ENCODE data around the gene PDIK1L.

The PDIK1L gene

DNA sequence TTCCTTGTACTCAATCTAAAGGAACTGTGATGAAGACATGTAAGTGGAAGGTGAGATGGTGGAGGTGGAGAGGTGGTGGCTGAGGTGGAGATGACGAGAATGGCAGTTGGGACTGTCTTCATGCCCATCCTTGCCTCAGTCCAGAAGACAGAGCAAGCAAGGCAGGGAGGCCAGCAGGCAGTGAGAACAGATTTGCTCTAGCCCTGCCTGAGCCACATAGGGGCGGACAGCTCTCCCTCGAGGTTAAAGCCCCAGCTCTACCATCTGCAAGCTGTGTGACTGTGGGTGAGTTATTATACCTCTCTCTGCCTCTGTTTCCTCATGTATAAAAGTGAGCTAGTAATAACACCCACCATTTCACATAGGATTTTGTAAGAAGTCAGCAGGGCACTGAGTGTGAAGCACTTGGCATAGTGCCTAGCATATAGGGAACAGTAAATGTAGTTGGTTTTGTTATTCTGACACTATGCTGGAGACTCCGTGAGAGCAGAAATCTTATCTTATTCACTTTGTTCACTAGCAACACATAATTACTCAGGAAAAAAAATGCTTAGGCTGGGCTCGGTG, 42.4 kb downstream of the PDIK1L start:
- DNase-seq (ENCODE audit: low read depth, low spot score) = no peak

DNA sequence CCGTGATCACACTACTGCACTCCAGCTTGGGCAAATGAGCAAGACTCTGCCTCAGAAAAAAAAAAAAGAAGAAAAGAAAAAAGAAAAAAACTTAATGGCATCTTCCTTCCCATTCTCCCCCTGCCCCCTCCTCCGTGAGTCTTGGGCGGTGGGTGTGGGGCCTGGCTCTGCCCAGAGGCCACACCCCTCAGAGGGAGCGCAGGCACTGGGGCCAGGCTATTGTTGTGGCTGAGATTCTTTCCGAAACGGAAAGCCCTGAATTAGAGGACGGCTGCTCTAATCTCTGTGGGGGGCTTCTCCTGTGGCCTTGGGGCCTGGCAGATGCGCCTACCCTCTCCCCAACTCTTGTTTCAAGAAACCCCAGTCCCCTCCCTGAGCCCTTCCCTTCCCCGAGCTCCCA, 43.1 kb downstream of the PDIK1L start:
- DNase-seq (ENCODE audit: low read depth, low spot score) = no peak

DNA sequence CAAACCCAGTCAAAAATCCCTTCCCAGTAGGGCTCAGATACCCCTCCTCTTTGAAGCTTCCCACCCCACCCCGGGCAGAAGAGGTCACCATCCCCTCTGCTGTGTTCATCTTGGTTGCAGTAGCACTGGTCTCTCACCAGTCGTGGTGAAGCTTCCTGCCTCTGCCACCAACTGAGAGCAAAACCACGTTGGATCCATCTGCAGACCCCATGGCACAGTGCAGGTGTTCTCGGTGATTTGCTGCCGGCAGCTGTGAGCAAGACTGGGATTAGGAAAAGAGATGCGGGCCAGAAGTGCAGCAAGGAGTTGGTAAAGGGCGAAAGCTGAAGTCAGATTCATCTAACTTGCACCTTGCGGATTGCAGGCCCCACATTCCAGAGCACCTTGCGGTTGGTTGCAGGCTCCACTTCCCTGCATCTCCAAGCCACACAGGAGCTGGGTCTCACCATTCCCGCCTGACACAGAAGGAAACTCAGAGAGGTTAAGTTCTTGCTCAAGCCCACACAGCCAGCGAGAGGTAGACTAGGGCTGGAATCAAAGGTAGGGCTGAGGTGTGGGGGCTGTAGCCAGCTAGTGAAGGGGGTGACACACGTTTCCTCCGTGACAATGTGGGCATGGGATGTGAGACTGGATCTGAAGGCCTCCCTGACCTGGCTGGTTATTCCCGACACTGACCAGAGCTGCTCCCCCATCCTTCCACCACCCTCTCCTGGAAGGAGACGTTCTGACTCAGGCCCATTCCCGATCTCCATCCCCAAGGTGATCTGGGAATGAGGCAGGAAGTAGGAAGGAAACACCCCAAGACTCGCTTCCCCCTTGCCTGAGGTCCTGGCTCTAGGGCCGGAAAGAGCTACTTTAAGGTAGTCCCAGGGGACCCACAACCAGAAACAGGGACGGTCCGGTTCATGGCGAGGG, 44.0 kb downstream of the PDIK1L start:
- DNase-seq (ENCODE audit: low read depth, low spot score) = no peak

DNA sequence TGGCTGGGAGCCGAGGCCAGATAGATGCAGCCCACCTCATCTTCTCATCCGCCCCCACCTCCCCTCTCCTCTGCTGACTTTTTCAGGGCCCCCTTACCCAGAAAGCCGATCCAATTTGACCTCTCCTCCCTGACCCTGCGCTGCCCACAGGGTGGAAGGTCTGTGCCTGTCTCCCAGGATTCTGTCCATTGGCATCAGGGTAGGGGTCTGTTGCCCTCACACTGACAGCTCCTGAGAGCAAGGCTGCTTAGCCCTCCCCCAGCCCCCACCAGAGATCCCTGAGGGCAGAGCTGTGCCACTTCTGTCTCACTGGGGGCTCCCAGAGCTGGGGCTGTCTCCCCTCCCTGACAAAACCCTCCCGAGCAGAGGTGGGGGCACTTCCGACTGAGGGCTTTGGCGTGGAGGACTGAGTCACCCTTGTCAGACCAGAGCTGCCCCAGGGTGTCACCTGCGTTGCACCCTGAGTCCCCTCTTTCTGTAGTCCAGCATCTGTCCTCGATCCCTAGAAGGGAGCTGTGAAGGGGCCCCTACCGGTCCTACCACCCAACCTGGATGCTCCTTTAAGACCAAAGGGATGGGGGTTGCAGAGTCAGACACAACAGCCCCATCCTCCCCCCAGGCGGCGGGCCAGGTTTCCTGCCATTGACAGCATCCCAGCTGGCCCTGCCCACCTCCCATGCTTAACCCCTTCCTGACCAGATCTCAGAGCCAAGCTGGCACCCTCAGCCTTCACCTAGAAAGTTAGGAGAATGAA, 44.8 kb downstream of the PDIK1L start:
- no peak for DNase-seq (ENCODE audit: low read depth, low spot score)

DNA sequence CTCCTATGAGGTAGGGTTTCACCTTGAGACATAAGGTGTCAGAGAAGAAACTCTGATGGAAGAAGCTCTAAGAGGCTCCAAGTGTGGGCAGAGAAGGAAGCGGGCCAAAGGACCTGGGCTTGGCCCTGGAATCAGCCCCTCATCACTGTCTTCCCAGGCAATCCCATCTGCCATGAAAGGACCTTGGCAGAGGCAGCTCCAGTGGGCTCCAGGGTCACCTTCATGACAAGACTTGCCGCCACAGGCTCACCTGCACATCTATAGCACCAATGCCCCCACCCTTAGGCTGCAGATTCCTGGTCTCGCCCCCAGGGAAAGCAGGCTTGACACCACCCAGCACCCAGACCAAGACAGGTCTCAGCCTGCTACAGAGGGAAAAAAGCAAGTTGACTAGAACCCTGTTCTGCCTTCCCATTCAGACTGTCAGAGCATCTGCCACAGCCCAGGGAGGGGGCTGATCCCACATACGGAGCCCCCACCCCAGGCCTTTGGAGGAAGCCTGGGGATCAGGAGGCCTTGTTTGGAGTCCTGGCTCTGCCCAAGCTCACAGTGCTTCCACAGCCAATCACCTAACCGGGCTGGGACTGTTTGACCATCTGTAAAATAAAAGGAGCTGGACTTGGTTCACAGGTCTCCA, 46.8 kb downstream of the PDIK1L start:
- DNase-seq (ENCODE audit: low read depth, low spot score) = no peak

DNA sequence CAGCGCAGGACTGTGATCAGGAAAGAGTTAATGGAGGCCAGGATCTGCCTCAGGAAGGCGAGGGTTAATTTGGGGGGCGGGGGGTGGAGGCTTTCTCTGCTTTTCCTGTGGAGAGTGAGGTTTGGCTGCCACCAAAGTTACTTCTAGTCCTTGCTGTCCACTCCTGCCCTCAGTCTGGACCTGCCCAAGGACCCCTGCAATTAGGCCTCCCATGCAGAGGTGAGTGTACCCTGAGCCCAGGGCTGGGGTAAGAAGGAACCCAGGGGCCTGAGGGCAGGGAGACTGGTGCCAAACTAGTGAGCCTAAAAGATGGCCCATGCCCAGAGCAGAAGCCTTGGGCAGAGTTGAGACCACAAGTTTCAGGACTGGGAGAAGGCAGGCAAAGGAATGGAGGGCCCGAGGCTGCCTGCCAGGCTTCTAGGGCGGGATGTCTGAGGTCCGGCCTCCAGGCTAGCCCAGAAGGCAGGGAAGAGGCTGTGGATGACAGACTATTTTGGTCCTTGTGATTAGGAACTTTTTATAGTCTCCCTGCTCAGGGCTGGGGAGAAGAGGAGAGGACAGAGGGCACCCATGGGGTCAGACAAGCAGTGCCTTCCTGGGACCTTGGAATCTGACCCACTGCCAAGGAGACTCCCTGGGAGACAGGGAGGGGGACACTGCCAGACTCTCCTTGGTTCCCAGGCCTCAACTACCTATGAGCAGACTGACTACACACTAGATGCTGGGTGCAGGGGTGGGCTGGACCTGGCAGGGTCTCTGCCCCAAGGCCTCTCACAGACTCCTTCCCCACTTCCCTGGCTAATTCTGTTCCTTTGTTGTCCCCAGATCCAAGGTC, 47.5 kb downstream of the PDIK1L start, which contains the start of gene FAM110D:
Gene FAM110D, plus strand, starts transcription at position 172 of the 835 bp plus-strand sequence. CDS start 2,213 bp downstream, outside the sequence.
- no peak for DNase-seq (ENCODE audit: low read depth, low spot score)

DNA sequence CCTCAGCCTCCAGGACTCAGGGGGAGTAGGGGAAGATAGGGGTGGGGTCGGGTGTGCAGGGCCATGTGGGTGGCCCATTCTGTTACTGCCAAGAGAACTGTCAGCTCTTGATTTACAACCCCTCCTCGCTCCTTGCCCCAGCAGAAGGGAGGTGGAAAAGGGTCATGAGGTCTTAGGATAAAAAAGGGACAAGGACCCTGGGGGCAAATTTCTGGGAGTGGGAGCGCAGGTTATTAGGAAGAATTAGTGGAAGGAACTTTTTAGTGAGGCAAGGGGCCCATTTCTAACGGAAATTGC, 48.1 kb downstream of the PDIK1L start:
- no peak for DNase-seq (ENCODE audit: low read depth, low spot score)

DNA sequence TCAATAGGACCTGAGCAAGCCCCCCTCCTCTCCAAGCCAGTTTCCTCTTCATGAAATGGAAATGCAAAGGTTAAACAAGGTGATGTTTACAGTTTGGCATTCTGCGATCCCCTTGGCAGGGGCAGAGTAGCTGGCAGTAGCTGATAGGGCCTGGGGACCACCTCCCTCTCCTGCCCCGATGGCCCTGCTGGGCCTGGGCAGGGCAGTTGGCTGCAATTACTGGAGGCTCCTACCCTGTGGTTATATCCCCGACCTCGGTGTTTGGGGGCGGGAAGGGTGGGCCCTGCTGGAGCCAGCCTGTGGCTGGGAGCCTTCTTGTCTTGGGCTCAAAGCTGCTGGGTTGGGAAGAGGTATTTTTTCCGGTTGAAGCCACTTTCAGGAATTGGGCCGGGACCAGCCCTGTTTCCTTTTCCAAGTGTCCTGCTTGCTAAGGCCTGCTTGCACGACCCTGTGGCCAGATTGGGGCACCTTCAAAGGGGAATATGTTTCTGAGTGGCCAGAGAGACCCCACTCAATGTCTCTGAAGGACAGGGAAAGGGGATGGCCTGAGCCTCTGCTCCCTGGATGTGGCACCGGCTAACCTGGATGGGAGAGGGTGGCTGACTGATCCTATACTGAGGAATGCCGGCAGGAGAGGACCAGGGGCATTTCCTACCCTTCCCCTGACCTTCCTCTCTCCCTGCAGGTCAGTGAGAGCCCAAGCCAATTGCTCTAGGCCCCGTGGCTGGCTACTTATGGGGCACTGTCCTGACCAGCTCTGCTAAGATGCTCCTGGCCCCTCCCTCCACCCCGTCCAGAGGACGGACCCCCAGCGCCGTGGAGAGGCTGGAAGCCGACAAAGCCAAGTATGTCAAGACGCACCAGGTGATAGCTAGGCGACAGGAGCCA, 49.1 kb downstream of the PDIK1L start:
- no peak for DNase-seq (ENCODE audit: low read depth, low spot score)

DNA sequence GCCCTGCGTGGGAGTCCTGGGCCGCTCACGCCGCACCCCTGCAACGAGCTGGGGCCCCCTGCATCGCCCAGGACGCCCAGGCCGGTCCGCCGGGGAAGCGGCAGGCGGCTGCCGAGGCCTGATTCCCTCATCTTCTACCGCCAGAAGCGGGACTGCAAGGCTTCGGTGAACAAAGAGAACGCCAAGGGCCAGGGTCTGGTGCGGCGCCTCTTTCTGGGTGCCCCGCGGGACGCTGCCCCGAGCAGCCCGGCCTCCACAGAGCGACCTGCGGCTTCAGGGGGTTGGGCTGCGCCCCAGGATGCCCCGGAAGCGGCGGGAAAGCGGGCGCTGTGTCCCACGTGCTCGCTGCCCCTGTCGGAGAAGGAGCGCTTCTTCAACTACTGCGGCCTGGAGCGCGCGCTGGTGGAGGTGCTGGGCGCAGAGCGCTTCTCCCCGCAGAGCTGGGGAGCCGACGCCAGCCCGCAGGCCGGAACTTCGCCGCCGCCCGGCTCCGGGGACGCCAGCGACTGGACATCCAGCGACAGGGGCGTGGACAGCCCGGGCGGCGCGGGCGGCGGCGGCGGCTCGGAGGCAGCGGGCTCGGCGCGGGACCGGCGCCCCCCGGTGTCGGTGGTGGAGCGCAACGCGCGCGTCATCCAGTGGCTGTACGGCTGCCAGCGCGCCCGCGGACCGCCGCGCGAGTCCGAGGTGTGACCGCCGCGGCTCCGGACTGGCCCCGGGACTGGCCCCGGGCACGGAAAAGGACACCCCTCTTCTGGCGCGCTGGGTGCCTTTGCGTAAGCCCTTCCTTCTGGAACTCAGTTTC, 50.0 kb downstream of the PDIK1L start:
- no peak for DNase-seq (ENCODE audit: low read depth, low spot score)

DNA sequence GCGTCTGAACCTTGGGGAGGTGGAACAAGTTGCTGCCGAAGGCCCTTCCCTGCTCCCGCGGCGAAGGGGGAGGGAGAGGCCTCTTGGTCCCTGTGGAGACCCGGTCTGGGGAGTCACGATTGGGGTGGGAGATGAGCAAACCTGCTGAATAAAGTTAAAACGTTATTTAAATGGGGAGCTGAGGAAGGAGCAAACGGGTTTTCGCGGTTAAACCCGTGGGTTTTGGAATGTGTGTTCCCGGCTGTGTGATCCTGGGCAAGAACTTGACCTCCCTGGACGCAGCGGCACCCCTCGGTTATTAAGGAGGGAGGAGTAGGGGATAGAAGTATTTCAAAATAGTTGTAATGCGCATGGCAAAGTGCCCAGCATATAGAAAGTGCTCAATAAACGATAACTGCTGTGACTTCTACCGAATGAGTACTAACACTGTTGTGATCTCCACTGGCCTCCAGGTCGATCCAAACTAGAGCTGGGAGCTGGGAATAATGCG, 50.6 kb downstream of the PDIK1L start:
- DNase-seq (ENCODE audit: low read depth, low spot score) = no peak

DNA sequence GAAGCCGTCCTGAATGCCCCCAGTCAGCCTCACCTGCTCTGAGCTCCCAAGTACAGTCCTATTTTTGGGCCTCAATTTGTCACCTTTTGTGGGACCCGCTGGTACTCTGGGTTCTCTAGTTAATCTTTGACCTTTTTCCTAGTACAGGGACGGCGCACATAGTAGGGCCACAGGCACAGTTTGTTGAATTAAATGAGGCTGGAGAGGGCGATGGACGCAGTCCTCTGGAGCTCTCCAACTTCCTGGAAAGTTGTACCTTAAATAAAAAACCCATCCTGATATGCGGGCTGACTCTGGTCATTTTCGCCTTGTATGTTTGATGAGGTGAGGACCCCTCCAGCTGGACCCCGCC, 52.0 kb downstream of the PDIK1L start:
- DNase-seq (ENCODE audit: low read depth, low spot score) = no peak

DNA sequence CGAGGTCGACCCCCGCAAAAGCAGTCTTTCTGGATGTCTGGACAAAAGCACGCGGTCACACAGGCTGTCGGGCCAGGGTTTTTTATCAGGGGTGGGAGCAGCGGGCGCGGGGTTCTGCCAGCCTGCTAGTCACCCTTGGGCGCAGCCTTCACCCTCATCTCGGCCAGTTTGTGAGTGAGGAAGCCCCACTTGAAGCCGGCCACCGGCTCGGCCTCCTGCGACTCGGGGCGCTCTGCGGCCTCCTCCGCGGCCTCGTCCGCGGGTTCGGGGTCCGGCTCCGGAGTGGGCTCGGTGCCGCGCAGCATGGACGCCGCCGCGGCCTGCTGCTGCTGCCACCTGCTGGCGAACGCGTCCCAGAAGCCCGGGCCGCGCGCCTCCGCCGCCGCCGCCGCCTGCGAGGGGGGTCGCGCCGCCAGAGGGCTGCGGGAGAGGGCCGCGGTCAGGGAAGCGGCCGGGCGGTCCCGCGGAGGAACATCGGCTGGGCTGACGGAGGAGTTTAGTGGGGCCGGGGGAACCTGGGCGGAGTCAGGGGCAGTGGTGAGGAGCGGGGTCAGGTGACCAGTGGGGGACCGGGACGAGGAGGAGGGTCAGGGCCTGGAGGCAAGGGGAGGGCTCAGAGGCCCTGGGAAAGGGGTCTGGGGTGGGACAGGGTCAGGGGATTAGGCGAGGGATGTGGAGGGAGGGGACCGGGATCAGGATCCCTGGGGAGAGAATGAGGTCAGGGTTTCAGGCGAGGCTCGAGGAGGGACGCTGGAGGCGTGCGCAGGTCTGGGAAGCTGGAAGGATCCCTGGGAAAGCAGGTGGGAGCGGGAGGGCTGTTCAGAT, 52.6 kb downstream of the PDIK1L start:
- DNase-seq (ENCODE audit: low read depth, low spot score) = peak; percentile 8

DNA sequence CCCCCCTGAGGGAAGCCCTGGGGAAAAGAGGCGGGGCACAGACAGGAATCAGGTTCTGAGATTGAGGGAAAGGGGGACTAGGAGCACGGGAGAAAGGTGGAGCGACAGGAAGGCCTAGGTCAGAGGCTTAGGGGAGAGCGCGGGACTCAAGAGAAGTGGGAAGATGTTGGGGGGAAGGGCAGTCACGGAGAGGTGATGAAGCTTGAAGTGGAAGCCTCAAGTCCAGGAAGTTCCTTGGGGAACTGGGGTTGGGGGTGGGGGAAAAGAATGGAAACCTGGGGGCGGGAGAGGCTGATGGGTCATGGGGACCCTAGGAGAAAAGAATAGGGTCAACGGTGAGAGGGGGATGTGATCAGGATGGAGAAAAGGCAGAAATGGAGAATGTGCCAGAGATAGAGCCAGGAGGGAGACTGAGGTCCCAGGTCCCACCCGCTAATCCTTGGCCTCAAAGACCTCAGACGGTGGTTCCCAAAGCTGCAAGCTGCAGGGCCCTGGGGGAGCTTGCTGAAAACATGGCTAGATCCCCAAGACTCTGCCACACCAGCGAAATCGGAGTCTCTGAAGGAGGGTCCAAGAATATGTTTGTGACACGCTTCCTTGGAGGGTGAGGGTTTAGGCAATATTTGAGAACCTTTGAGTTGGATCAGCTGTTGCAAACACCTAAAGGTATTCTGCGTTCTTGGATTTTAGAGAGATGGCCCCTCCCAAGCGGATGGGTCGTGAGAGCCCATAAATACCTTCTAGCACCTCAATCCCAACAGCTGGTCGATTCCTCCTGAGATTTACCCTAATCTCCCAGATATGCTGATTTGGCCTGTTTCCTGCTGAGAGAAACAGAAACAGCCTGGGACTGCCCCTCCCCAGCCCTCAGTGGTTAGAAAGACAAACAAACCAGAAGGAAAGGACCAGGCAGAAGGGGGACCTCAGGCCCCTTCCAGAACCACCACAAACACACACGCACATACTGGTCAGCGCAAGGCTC, 53.5 kb downstream of the PDIK1L start:
- no peak for DNase-seq (ENCODE audit: low read depth, low spot score)

DNA sequence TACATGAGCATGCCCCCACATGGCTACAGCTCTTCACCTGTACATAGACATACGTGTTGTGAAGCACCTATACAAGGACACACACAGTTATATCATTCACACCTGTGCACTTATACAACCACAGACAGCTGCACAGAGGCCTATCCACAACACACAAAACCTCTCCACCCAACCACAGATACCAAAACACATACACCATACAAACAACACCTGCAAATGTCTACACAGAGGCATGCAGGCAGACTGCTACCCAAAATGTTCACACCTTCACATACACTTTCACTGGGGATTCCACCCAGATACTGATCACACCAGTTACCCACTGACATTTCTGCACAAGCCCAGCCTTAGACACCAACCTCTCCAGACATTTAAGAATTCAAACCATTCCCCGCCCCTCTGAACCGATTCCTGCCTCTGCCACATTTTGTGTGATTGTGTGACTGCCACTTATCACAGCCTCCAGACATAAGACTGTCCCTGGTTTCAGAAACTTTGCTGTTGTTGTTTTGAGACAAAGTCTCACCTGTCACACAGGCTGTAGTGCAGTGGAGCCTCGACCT, 55.2 kb downstream of the PDIK1L start:
- DNase-seq (ENCODE audit: low read depth, low spot score) = no peak

DNA sequence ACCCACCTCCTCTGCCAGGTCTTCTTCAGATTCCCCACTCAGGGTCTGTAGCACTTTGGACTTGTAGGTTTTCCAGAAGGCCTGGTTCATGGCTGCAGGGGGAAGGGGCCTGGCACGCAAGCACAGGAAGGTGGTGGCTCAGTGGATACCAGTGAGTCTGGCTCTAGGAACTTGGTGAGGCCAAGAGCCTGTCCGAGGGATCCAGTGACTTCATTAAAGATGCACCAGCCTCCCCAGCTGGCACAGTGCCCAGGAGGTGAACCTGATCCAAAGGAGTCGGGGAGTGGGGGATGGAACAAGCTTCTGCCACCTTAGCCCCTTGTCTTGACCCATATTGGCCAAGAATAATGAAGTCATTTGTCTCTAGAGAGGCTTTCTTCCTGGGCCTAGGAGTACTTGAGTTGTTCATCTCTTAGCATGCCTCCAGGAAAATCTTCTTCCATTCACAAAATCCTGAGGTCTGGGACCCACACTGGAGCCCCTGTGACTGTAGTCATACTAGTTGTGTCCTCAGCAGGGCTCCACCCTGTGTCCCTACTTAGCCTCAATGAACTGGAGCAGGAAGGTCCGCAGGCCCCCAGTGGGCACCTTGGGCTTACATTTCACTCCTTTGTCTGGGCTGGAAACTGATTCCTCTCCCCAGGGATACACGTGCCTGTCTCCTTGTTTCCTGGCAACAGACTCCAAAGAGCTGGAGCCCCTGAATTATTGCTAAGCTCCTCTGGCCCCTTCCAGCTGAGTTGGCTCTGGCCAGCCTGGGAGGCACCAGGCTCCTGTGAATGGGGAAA, 57.0 kb downstream of the PDIK1L start, which contains the start of gene C1orf232:
Gene C1orf232, minus strand, starts transcription at position 554 of the 788 bp plus-strand sequence. Its CDS starts 464 bp downstream, at position 90.
- DNase-seq (ENCODE audit: low read depth, low spot score) = no peak

DNA sequence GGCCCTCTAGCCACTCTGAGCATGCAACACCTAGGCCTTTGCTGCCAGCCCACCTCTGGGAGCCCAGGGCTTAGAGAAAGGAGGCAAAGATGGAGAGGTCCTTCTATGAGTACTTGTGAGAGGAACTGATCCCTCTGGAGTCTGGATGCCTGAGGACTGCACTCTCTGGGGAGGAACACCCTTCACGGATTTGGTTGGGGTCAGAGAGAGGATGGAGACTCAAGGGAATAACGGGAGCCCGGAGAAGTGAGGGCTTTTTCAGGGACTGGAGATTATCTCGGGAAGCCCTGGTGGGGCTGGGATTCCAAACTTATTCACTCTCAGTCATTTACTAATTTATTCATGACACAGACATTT, 57.6 kb downstream of the PDIK1L start:
- DNase-seq (ENCODE audit: low read depth, low spot score) = no peak

All from activated naive CD8-positive, alpha-beta T cell treated with anti-CD3 and anti-CD28 coated beads, Interleukin-2, amount 50 U/mL, for 16 hours (primary cell).